Endothelial cell of umbilical vein (primary cell): ENCODE results near the gene KLHL36.

Source experiments
- CTCF ChIP-seq, 2 donors: IDR thresholded peaks; 1 replicate in 1 of 2; 2 replicates in 1 of 2; pipeline ENCODE4 v1.5.1; 2011; ENCODE audit warnings: low read length in 2 of 2, mild to moderate bottlenecking in 2 of 2, moderate library complexity in 2 of 2, control low read depth in 1 of 2, inconsistent platforms in 1 of 2, low read depth in 1 of 2; ENCODE audit not compliant: insufficient read depth in 1 of 2; ENCODE audit errors: extremely low read depth in 1 of 2
- JUN ChIP-seq: IDR thresholded peaks from 2 replicates; pipeline ENCODE4 v1.6.1; 2011; ENCODE audit warnings: borderline replicate concordance, low read depth; ENCODE audit not compliant: insufficient read length, insufficient read depth
- POLR2A ChIP-seq: IDR thresholded peaks from 2 replicates; pipeline ENCODE4 v1.6.1; 2012; ENCODE audit warnings: low read depth, mild to moderate bottlenecking, control low read depth, low read length

GRCh38 chr16:84609563-84610177 lies 38.6 kb upstream of the KLHL36 start:
- no peak for TF ChIP-seq POLR2A
- TF ChIP-seq CTCF (IDR thresholded peaks at IDR 0.05; ENCODE audit: extremely low read depth in 1 of 2, insufficient read depth in 1 of 2, low read depth in 1 of 2, low read length in 2 of 2) = no peak
- TF ChIP-seq JUN = no peak
